Fibroblast of pulmonary artery (primary cell): Measurements from ENCODE around the gene ATP6V1D.
A peak's percentile ranks its signal among the peaks of the same experiment; 100 is the strongest.
"Not testable (repeated sequence)": the region's sequence is repeated elsewhere in the genome, so short reads cannot be mapped to it uniquely, and the experiment has no call there.

Experiments used
- DNase-seq: peaks from one replicate; pipeline ENCODE4 v3.0.0-alpha.2; 2010; ENCODE audit warnings: low read depth
- H3K4me3 ChIP-seq: replicated peaks from 2 replicates; pipeline ENCODE4 v1.5.1; 2011; ENCODE audit warnings: low read depth, mild to moderate bottlenecking, control low read depth, low read length, moderate library complexity
- CTCF ChIP-seq: IDR thresholded peaks from 2 replicates; pipeline ENCODE4 v1.5.1; 2011; ENCODE audit warnings: mild to moderate bottlenecking, control low read depth, low read length, inconsistent platforms; ENCODE audit errors: missing control alignments

Gene ATP6V1D

GRCh38 chr14:67357186-67357968, 2.2 kb downstream of the ATP6V1D start:
- no peak for DNase-seq
- TF ChIP-seq CTCF = no peak
- peak overlapping the region; percentile 98 for H3K4me3 ChIP-seq

GRCh38 chr14:67352055-67352454, 7.5 kb downstream of the ATP6V1D start:
- DNase-seq = no peak
- TF ChIP-seq CTCF = no peak
- H3K4me3 ChIP-seq = no peak overlapping the region

GRCh38 chr14:67345583-67345982, 14.0 kb downstream of the ATP6V1D start:
- H3K4me3 ChIP-seq = no peak overlapping the region
- no peak for DNase-seq
- TF ChIP-seq CTCF = no peak

GRCh38 chr14:67343601-67344230, 15.9 kb downstream of the ATP6V1D start:
- H3K4me3 ChIP-seq = no peak overlapping the region
- no peak for DNase-seq
- no peak for TF ChIP-seq CTCF

GRCh38 chr14:67341231-67341630, 18.4 kb downstream of the ATP6V1D start:
- not testable (repeated sequence) for H3K4me3 ChIP-seq, DNase-seq

- DNase-seq = peak; percentile 47
- TF ChIP-seq CTCF = peak; percentile 45
- H3K4me3 ChIP-seq = no peak overlapping the region
Observed at GRCh38 chr14:67335781-67336180, 23.8 kb downstream of the ATP6V1D start.

- no peak for TF ChIP-seq CTCF
- H3K4me3 ChIP-seq = no peak overlapping the region
- no peak for DNase-seq
Observed at GRCh38 chr14:67332468-67332867, 27.1 kb downstream of the ATP6V1D start.
